H9 (cell line): ENCODE measurements around the gene TMEM45B. TPM values are rescaled to one million over a fixed set of nuclear protein-coding genes. Genes with fewer than 3 reads are reported as not detected.
A peak's percentile ranks its signal among the peaks of the same experiment; 100 is the strongest.

Source experiments
- DNase-seq: peaks from one replicate; pipeline ENCODE4 v3.0.0-alpha.2; 2017
- H2AFZ ChIP-seq: one replicate; pipeline ENCODE4 v1.6.1; 2013; ENCODE audit warnings: mild to moderate bottlenecking, low read length, control low read depth, moderate library complexity
- H2AK5ac ChIP-seq: 2 replicates; pipeline ENCODE4 v1.6.1; 2013; ENCODE audit warnings: low read length, control low read depth, mixed read lengths; ENCODE audit not compliant: insufficient read length
- H2BK120ac ChIP-seq: one replicate; pipeline ENCODE4 v1.6.1; 2013; ENCODE audit warnings: low read depth, mild to moderate bottlenecking, low read length, control low read depth, inconsistent platforms; ENCODE audit not compliant: poor library complexity, severe bottlenecking
- H2BK12ac ChIP-seq: 2 replicates; pipeline ENCODE4 v1.6.1; 2013; ENCODE audit warnings: low read length, control low read depth, mixed read lengths, low read depth; ENCODE audit not compliant: insufficient read length
- H2BK15ac ChIP-seq: 2 replicates; pipeline ENCODE4 v1.6.1; 2013; ENCODE audit warnings: low read depth, low read length, control low read depth
- H2BK20ac ChIP-seq: one replicate; pipeline ENCODE4 v1.6.1; 2013; ENCODE audit warnings: low read depth, mild to moderate bottlenecking, low read length, control low read depth, inconsistent platforms; ENCODE audit not compliant: poor library complexity, severe bottlenecking
- H2BK5ac ChIP-seq: 2 replicates; pipeline ENCODE4 v1.6.1; 2013; ENCODE audit warnings: low read length, control low read depth, mixed read lengths; ENCODE audit not compliant: insufficient read length
- H3K14ac ChIP-seq: 2 replicates; pipeline ENCODE4 v1.6.1; 2013; ENCODE audit warnings: low read length, control low read depth; ENCODE audit not compliant: insufficient read depth
- H3K18ac ChIP-seq: 2 replicates; pipeline ENCODE4 v1.6.1; 2013; ENCODE audit warnings: low read depth, mild to moderate bottlenecking, mixed read lengths, low read length, control low read depth; ENCODE audit not compliant: insufficient read length
- H3K23ac ChIP-seq: 2 replicates; pipeline ENCODE4 v1.6.1; 2013; ENCODE audit warnings: low read length, control low read depth, mixed read lengths, low read depth; ENCODE audit not compliant: insufficient read length
- H3K23me2 ChIP-seq: 2 replicates; pipeline ENCODE4 v1.6.1; 2013; ENCODE audit warnings: low read depth, mild to moderate bottlenecking, mixed read lengths, low read length, control low read depth; ENCODE audit not compliant: insufficient read length, poor library complexity, severe bottlenecking
- H3K27ac ChIP-seq: 2 replicates; pipeline ENCODE4 v1.5.1; 2013; ENCODE audit warnings: low read length, control low read depth, mixed read lengths, low read depth; ENCODE audit not compliant: insufficient read length
- H3K27me3 ChIP-seq: 2 replicates; pipeline ENCODE4 v1.6.1; 2013; ENCODE audit warnings: low read length, control low read depth, inconsistent platforms; ENCODE audit not compliant: insufficient read depth
- H3K4ac ChIP-seq: 2 replicates; pipeline ENCODE4 v1.6.1; 2013; ENCODE audit warnings: low read depth, mild to moderate bottlenecking, control low read depth, inconsistent platforms, low read length, moderate library complexity
- H3K4me1 ChIP-seq: 2 replicates; pipeline ENCODE4 v1.6.1; 2013; ENCODE audit warnings: low read length, control low read depth, inconsistent platforms; ENCODE audit not compliant: insufficient read depth
- H3K4me2 ChIP-seq: 2 replicates; pipeline ENCODE4 v1.6.1; 2013; ENCODE audit warnings: low read length, control low read depth, mixed read lengths; ENCODE audit not compliant: insufficient read length, insufficient read depth
- H3K56ac ChIP-seq: 2 replicates; pipeline ENCODE4 v1.6.1; 2013; ENCODE audit warnings: low read depth, mild to moderate bottlenecking, mixed read lengths, low read length, control low read depth; ENCODE audit not compliant: insufficient read length
- H3K79me1 ChIP-seq: 2 replicates; pipeline ENCODE4 v1.6.1; 2013; ENCODE audit warnings: low read depth, mild to moderate bottlenecking, moderate library complexity, low read length, control low read depth, inconsistent platforms; ENCODE audit not compliant: insufficient read depth, poor library complexity, severe bottlenecking
- H3K79me2 ChIP-seq: 2 replicates; pipeline ENCODE4 v1.6.1; 2013; ENCODE audit warnings: low read length, control low read depth, inconsistent platforms; ENCODE audit not compliant: insufficient read depth
- H3K9ac ChIP-seq: 2 replicates; pipeline ENCODE4 v1.6.1; 2013; ENCODE audit warnings: low read length, control low read depth, mixed read lengths; ENCODE audit not compliant: insufficient read length; ENCODE audit errors: extremely low read depth
- H3K9me3 ChIP-seq: one replicate; pipeline ENCODE4 v1.6.1; 2013; ENCODE audit warnings: low read depth, low read length, inconsistent platforms; ENCODE audit not compliant: control insufficient read depth
- H3T11ph ChIP-seq: one replicate; pipeline ENCODE4 v1.6.1; 2013; ENCODE audit warnings: mild to moderate bottlenecking, low read length, control low read depth, inconsistent platforms
- H4K20me1 ChIP-seq: one replicate; pipeline ENCODE4 v1.6.1; 2013; ENCODE audit not compliant: control insufficient read depth, insufficient read length, insufficient read depth
- H4K5ac ChIP-seq: 2 replicates; pipeline ENCODE4 v1.6.1; 2013; ENCODE audit warnings: low read depth, mild to moderate bottlenecking, mixed read lengths, low read length, control low read depth; ENCODE audit not compliant: insufficient read length
- H4K8ac ChIP-seq: replicated peaks from 2 replicates; pipeline ENCODE4 v1.6.1; 2013; ENCODE audit warnings: low read length, control low read depth, mixed read lengths, low read depth; ENCODE audit not compliant: insufficient read length
- H4K91ac ChIP-seq: 2 replicates; pipeline ENCODE4 v1.6.1; 2013; ENCODE audit warnings: low read depth, mild to moderate bottlenecking, moderate library complexity, mixed read lengths, low read length, control low read depth; ENCODE audit not compliant: insufficient read length
- H3K27ac Mint-ChIP-seq, 3 experiments: 2 replicates in 2 of 3; 3 replicates in 1 of 3; pipeline ENCODE4 v1.8.0; 2020 to 2021; ENCODE audit warnings: mixed read lengths in 3 of 3, mild to moderate bottlenecking in 1 of 3, moderate library complexity in 1 of 3
- H3K27me3 Mint-ChIP-seq: 2 replicates; pipeline ENCODE4 v1.8.0; 2021; ENCODE audit warnings: low read depth, mild to moderate bottlenecking, moderate library complexity, mixed read lengths
- H3K36me3 Mint-ChIP-seq, 3 experiments: 2 replicates in 2 of 3; 3 replicates in 1 of 3; pipeline ENCODE4 v1.8.0; 2020 to 2021; ENCODE audit warnings: low read depth in 3 of 3, mixed read lengths in 3 of 3; ENCODE audit not compliant: insufficient read depth in 1 of 3
- H3K4me1 Mint-ChIP-seq, 2 experiments: 2 replicates each; pipeline ENCODE4 v1.8.0; 2020; ENCODE audit warnings: mixed read lengths in 2 of 2
- H3K4me3 Mint-ChIP-seq, 2 experiments: 2 replicates in 1 of 2; 3 replicates in 1 of 2; pipeline ENCODE4 v1.8.0; 2020 to 2021; ENCODE audit warnings: mild to moderate bottlenecking in 2 of 2, mixed read lengths in 2 of 2, moderate library complexity in 1 of 2
- H3K9me3 Mint-ChIP-seq, 2 experiments: 2 replicates in 1 of 2; 3 replicates in 1 of 2; pipeline ENCODE4 v1.8.0; 2020; ENCODE audit warnings: mild to moderate bottlenecking in 2 of 2, mixed read lengths in 2 of 2, moderate library complexity in 1 of 2
- WGBS: extraction: QIAGEN DNeasy Blood & Tissue Kit; methylation state at CpG from one replicate; pipeline ENCODE4 v1.1.7; 2013; ENCODE audit warnings: missing lambda C conversion rate, low lambda C conversion rate, mixed read lengths; ENCODE audit not compliant: insufficient read length; ENCODE audit errors: extremely low coverage; 5-methylcytosine and 5-hydroxymethylcytosine counted together
- total RNA-seq: library from RNA; stranded (reverse); gene quantifications from 2 replicates; pipeline ENCODE4 v1.2.1, GENCODE V29; 2021
- TF ChIP-seq, protein P1 (sequence below): fragments of 200-600 bp; sonication (generic); conservative IDR thresholded peaks from 3 replicates; pipeline ENCODE4 v1.8.0; 2021; ENCODE audit warnings: antibody characterized with exemption, mild to moderate bottlenecking

Gene TMEM45B
- total RNA-seq, 1 experiment from 2014 or later, result 0.70 TPM

DNA sequence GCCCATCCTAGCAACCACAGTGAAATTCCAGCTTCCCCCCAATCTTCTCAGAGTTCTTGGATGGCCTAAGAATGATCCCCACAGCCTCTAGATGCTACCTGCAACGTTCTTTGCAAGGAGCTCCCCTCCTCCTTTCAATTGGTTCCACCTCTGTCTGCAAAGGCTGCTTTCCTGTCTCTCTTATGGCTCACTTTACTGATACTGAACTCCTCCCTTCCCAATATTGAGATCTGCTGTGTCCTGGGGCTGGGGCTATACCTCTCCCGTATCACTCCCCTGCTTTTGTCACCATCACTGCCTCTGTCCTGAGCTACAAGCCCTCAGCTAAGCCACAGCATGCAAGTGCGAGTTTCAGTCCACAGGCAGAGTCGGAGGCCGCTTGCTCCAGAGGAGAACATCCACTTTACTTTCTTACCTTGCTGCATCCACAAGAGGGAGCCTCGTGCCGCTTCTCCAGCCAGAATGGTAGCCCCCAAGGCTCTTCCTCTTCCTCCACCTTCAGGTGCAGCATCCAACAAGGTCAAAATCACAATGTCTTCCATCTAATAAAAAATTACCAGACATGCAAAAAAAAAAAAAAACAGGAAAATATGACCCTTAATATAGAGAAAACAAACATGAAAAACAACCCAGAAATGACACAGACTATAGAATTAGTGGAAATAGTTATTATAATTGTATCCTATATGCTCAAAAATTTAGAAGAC lies 48.6 kb upstream of the TMEM45B start:
- H3K9ac ChIP-seq, result no peak overlapping the region
- no peak overlapping the region for H2BK12ac ChIP-seq
- no peaks in the 10 kb centered on the region for H3K4me1 ChIP-seq
- H3K9me3 ChIP-seq, result no peaks in the 10 kb centered on the region
- H2BK120ac ChIP-seq, result no peak overlapping the region
- no peaks in the 10 kb centered on the region for H3K23me2 ChIP-seq
- TF ChIP-seq, protein P1, sequence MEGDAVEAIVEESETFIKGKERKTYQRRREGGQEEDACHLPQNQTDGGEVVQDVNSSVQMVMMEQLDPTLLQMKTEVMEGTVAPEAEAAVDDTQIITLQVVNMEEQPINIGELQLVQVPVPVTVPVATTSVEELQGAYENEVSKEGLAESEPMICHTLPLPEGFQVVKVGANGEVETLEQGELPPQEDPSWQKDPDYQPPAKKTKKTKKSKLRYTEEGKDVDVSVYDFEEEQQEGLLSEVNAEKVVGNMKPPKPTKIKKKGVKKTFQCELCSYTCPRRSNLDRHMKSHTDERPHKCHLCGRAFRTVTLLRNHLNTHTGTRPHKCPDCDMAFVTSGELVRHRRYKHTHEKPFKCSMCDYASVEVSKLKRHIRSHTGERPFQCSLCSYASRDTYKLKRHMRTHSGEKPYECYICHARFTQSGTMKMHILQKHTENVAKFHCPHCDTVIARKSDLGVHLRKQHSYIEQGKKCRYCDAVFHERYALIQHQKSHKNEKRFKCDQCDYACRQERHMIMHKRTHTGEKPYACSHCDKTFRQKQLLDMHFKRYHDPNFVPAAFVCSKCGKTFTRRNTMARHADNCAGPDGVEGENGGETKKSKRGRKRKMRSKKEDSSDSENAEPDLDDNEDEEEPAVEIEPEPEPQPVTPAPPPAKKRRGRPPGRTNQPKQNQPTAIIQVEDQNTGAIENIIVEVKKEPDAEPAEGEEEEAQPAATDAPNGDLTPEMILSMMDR, result peak; percentile 77
- no peak overlapping the region for H3K18ac ChIP-seq
- Mint-ChIP-seq H3K27ac (no peak overlapping the region; a peak in 1 of 7 replicates), H3K36me3 (no peaks in the 10 kb centered on the region; a peak in 2 of 7 replicates), H3K4me3 (no peak overlapping the region; a peak in 1 of 5 replicates), H3K27me3 (no peaks in the 10 kb centered on the region), H3K4me1 (peaks cover 9 to 13% of the 10 kb centered on the region in 2 experiments), H3K9me3 (no peaks in the 10 kb centered on the region)
- H3K4ac ChIP-seq, result no peak overlapping the region
- WGBS, result no CpG with 5 or more reads among the region's 7 CpGs
- H2BK5ac ChIP-seq, result no peak overlapping the region
- no peaks in the 10 kb centered on the region for H3K27me3 ChIP-seq
- H4K20me1 ChIP-seq, result no peaks in the 10 kb centered on the region
- no peaks in the 10 kb centered on the region for H3K79me2 ChIP-seq
- H3K4me2 ChIP-seq, result no peak overlapping the region
- no peak overlapping the region for H2AFZ ChIP-seq
- H3K14ac ChIP-seq, result no peak overlapping the region
- no peak overlapping the region for H2AK5ac ChIP-seq
- no peak overlapping the region for H3K23ac ChIP-seq
- H2BK20ac ChIP-seq, result no peak overlapping the region
- H3K79me1 ChIP-seq, result no peaks in the 10 kb centered on the region
- H3K27ac ChIP-seq, result no peak overlapping the region
- no peak overlapping the region for H2BK15ac ChIP-seq
- H4K91ac ChIP-seq, result no peak overlapping the region
- H4K8ac ChIP-seq, result no peak overlapping the region
- no peak overlapping the region for H3T11ph ChIP-seq
- no peak overlapping the region for H4K5ac ChIP-seq
- H3K56ac ChIP-seq, result no peak overlapping the region
- peak; percentile 78 for DNase-seq
